HG03558 (cell line): ENCODE measurements around the gene GNB1.
A peak's percentile ranks its signal among the peaks of the same experiment; 100 is the strongest.
"Not testable (repeated sequence)": the region's sequence is repeated elsewhere in the genome, so short reads cannot be mapped to it uniquely, and the experiment has no call there.

Source experiments
- ATAC-seq: cut with Tn5 transposase; IDR thresholded peaks from one replicate; pipeline ENCODE4 v1.9.1; 2021; ENCODE audit warnings: moderate number of reproducible peaks; ENCODE audit not compliant: unreplicated experiment; ENCODE audit errors: extremely low read depth

The GNB1 gene

GRCh38 chr1:1752636-1753606 is 138.0 kb downstream of the GNB1 start:
- ATAC-seq: no peak

- ATAC-seq: no peak
Measured at GRCh38 chr1:1752190-1752589, 138.7 kb downstream of the GNB1 start.

GRCh38 chr1:1749941-1750340 is 140.9 kb downstream of the GNB1 start:
- not testable (repeated sequence) for ATAC-seq

GRCh38 chr1:1748686-1749321 is 142.1 kb downstream of the GNB1 start:
- no peak for ATAC-seq

- ATAC-seq: peak; percentile 74
Measured at GRCh38 chr1:1746566-1746909, 144.3 kb downstream of the GNB1 start.

- peak; percentile 41 for ATAC-seq
Measured at GRCh38 chr1:1745651-1746565, 145.0 kb downstream of the GNB1 start.

GRCh38 chr1:1742529-1742928 is 148.4 kb downstream of the GNB1 start:
- not testable (repeated sequence) for ATAC-seq

GRCh38 chr1:1741013-1741412 is 149.9 kb downstream of the GNB1 start:
- not testable (repeated sequence) for ATAC-seq

GRCh38 chr1:1738799-1739337 is 152.0 kb downstream of the GNB1 start:
- ATAC-seq: not testable (repeated sequence)

- not testable (repeated sequence) for ATAC-seq
Measured at GRCh38 chr1:1737675-1738590, 153.0 kb downstream of the GNB1 start.
